Stimulated activated CD4-positive, alpha-beta T cell treated with anti-CD3 and anti-CD28 coated beads, Interleukin-12 subunit alpha, Interleukin-12 subunit beta, amount 100 ng/mL, for 48 hours (primary cell): ENCODE data around the gene TCF12.

ENCODE experiments used
- DNase-seq, 3 donors: peaks; one replicate each; pipeline ENCODE4 v3.0.0-alpha.2; 2020; ENCODE audit warnings: low read depth in 2 of 3, low spot score in 1 of 3

The TCF12 gene

DNA sequence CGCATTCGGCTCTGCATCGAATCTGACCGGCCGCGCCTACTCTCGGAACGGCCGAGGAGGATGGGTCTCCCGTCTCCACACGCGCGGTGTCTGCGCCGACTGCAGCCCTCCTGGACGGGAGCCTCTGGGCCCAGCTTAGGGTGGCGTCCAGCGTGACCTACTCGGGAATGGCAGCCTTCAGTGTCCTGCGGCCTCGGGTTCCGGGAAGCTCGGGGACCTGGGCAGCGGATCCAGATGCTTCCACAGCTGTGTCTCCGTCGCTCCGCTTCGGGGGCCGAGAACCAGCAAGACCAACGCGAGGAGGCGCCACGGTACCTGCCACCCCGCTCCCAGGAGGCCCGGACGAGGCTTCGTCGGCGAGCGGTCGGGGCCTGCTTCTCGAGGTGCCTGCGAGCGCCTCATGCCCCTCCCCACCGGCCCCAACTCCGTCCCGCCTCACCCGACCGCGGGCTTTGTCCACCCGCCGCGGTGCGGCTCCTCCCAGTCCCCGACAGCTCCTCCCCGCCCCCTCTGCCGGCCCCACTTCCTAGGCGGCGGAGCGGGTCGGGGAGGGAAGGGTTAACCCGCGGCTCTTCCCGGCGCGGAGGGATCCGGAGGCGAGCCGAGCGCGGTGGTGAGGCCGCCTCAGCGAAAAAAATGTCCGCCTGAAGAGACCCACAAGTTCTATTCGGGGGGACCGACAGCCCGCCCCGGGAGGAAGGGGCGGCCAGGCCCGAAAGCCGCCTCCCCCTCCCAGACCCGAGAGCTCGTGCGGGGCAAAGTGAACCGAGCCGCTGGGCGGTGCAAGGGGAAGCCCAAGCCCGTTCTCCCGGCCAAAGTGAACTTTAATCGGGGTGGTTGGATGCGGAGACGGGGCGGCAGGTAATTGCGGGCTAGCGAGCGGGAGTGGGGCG, at the start of gene TCF12:
Gene TCF12, plus strand, starts transcription at position 599 of the 893 bp plus-strand sequence. CDS start 1,270 bp downstream, outside the sequence.
- peak; percentile 83 to 88 (median 85) for DNase-seq

DNA sequence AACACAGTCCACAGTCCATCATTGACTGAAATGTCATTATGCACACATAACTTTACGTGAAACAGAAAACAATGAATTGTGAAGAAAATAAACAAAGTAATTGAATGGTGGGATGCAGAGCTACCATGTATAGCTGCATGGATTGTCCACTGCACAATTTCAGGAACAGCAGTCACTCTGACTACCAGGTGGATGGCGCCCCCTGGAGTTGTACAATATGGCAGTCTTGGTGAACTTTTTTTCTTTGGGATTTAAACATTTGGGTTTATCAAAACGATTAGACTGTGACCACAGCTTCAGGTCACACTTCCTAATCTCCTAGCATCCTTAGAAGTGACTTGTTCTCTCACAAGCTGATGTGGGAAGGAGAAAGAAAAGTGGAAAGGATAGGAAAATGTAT, 48.9 kb upstream of the TCF12 start:
- peak in 2 of 3 donors; percentile 37 to 43 for DNase-seq

- DNase-seq, result no peak
Observed at GRCh38 chr15:56871185-56871584, 47.3 kb upstream of the TCF12 start.

GRCh38 chr15:56871867-56872266, 46.6 kb upstream of the TCF12 start:
- DNase-seq, result no peak

GRCh38 chr15:56877255-56877970, 41.0 kb upstream of the TCF12 start:
- no peak for DNase-seq

GRCh38 chr15:56879502-56879901, 38.9 kb upstream of the TCF12 start:
- no peak for DNase-seq

GRCh38 chr15:56883088-56883487, 35.4 kb upstream of the TCF12 start:
- no peak for DNase-seq

DNA sequence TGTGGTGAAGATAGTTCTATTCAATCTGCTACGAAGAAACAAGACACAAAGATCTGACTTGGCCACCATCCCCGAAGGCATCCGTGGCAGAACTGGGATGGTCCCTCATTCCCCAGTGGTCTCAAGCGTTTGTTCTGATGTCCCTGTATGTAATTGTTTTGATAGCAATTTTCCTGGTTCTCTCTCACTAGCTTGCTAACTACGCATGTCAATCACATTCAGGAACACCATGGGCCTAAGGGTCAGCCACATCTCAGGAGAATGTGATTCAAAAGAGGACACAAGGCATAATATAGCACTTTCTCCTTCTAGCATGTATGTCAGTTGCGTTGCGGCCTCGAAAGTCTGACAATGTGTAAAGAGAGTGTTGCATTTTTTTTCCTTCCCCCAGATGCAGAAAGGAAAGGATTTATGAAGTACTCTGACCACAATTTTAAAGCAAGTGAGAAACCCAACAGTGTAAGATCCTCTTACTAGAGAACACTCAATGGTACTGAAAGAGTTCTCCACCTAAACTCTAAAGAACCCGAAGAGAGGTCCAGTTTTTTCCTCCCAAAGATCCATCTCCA, 32.0 kb upstream of the TCF12 start:
- no peak for DNase-seq

DNA sequence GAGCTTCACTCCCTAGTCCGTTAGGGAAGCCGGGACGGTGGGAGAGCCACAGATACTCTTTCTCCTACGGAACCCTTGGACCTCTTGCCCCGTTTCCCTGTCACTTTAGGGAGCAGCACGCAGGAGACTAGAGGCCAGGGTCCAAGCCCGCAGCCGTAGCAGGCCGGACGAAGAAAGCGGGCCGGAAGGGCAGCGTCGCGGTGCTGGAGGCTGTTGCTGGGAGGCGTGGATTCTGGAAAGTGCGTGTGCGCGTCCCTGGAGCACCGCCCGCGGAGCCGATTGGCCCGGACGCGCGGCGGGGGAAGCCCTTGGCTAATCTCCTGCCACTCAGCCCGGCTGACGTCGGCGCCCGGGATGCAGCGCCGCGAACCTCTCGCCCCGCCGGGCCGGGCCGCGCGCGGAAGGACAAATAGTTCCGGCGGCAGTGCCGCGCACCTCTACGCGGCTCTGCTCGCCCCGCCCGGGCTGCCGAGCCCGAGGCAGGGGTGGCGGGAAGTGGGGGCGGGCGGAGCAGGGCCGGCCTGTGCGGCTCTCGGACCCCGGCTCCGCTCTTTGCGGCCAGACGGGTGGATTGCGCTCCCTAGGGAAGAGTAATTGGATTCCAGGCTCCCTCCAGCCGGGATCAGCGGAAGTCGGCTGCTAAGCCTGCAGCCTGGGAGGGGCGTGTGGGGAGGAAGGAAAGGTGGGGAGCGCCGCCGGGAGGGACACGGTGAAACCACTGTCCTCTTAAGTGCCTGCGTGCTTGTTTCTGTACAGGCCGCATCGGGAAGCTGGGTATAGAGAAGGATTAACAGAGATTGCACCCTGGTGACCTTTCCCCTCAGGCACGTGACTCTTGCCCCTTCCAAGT, 31.3 kb upstream of the TCF12 start:
- peak; percentile 67 to 84 (median 72) for DNase-seq

GRCh38 chr15:56887782-56888438, 30.5 kb upstream of the TCF12 start:
- no peak for DNase-seq

DNA sequence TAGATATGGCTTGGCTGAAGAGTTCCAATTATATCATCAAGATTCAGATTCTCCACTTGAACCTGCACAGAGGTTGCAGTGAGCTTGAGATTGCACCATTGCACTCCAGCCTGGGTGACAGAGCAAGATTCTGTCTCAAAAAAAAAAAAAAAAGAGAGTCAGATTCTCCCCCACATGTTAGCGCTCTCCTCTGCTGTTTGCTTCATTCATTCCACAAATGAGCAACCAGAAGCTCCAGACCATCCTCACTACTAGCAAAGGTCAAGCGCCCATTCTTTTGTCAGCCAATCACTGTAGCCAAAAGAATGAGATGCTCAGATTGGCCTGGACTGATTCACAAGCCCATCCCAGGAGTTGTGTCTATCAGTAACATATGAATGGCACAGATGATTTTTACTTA, 28.4 kb upstream of the TCF12 start:
- no peak for DNase-seq

DNA sequence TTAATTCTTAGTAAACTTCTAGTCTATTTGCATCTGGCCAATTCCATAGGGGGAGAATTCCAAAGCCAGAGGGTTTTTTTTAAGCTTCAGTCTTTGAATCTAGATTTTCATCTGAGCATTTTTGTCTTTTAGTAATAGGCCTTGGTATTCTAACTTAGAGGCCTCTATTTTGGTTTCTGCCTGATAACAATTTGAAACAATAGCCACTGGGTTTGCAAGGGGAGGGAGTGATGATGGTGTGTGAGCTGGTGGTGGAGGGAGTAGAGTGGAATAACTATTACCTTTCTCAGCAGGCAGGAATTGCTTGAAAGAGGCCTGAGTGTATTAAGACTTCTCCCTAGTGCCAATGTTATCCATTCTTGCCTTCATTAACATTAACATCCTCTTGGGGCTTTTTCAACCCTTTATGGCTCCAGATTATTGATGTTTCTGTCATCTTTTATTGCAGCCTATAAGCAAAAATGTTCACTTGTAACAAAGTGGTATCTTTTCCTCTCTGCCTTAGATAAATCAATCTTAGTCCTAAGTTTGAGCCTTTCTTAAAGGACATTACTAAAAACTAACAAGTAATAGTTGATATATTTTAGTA, 26.5 kb upstream of the TCF12 start:
- no peak for DNase-seq

GRCh38 chr15:56892659-56893363, 25.6 kb upstream of the TCF12 start:
- no peak for DNase-seq

GRCh38 chr15:56893364-56893678, 25.1 kb upstream of the TCF12 start:
- DNase-seq, result no peak

- DNase-seq, result no peak
Observed at GRCh38 chr15:56894601-56895000, 23.8 kb upstream of the TCF12 start.

DNA sequence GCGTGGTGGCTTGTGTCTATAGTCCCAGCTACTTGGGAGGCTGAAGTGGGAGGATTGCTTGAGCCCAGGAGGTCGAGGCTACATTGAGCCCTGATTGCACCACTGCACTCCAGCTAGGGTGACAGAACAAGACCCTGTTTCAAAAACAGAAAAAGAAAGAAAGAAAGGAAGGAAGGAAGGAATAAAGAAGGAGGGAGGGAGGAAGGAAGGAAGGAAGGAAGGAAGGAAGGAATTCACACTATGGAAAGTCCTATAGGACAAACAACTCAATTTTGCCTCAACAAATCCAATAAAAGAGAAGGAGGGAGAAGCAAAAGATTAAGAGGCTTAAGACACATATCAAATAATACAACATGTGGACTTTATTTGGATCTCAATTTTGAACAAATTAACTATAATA, 16.5 kb upstream of the TCF12 start:
- no peak for DNase-seq

GRCh38 chr15:56906766-56907165, 11.7 kb upstream of the TCF12 start:
- no peak for DNase-seq

DNA sequence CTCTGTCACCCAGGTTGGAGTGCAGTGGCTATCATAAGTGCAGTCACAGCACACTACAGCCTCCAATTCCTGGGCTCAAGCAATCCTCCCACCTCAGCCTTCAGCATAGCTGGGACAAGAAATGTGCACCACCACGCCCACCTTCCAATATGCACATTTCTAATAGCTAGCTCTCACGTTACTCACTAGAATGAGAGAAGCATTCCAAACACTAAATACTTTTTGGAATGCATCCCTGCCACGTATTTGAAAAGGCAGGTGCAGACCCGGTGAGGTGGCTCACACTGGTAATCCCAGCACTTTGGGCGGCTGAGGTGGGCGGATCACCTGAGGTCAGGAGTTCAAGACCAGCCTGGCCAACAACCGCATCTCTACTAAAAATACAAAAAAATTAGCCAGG, 7.6 kb upstream of the TCF12 start:
- DNase-seq, result no peak

- no peak for DNase-seq
Observed at GRCh38 chr15:56913241-56913640, 5.2 kb upstream of the TCF12 start.

DNA sequence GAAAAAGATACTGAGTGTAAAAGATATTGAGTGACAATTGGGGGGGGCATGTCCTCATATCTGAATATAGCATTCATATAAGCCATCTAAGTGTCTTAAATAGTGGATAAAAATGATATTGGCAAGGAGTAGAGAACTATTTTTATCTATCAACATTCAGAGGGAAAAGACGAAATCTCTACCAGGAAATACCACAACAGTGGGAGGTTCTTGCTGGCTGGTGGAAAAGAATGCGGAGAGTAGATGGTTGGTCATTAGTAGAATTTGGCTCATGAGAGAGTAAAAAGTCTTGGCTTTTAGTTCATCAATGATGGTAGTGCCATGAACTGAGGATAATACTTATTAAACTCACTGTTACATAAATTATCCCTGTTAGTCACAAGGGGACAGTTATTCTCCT, 4.8 kb upstream of the TCF12 start:
- DNase-seq, result no peak
